Endothelial cell of umbilical vein (primary cell): ENCODE results near the gene GLP1R.
A peak's percentile ranks its signal among the peaks of the same experiment; 100 is the strongest.

Source experiments
- CTCF ChIP-seq, 2 donors: IDR thresholded peaks; 1 replicate in 1 of 2; 2 replicates in 1 of 2; pipeline ENCODE4 v1.5.1; 2011; ENCODE audit warnings: low read length in 2 of 2, mild to moderate bottlenecking in 2 of 2, moderate library complexity in 2 of 2, control low read depth in 1 of 2, inconsistent platforms in 1 of 2, low read depth in 1 of 2; ENCODE audit not compliant: insufficient read depth in 1 of 2; ENCODE audit errors: extremely low read depth in 1 of 2
- EZH2 ChIP-seq: IDR thresholded peaks from 2 replicates; pipeline ENCODE4 v1.6.1; 2012; ENCODE audit warnings: borderline replicate concordance, low read depth, mild to moderate bottlenecking, moderate library complexity, low read length, inconsistent platforms; ENCODE audit not compliant: severe bottlenecking
- GATA2 ChIP-seq: IDR thresholded peaks from 2 replicates; pipeline ENCODE4 v1.7.0; 2011; ENCODE audit warnings: low read depth, mild to moderate bottlenecking, moderate library complexity, mixed read lengths, low read length; ENCODE audit not compliant: insufficient read length, insufficient read depth
- MYC ChIP-seq: IDR thresholded peaks from one replicate; pipeline ENCODE4 v1.6.1; 2011; ENCODE audit warnings: mild to moderate bottlenecking, low read depth, low read length
- POLR2A ChIP-seq: IDR thresholded peaks from 2 replicates; pipeline ENCODE4 v1.6.1; 2012; ENCODE audit warnings: low read depth, mild to moderate bottlenecking, control low read depth, low read length
- POLR2AphosphoS5 ChIP-seq: IDR thresholded peaks from 2 replicates; pipeline ENCODE4 v1.6.1; 2012; ENCODE audit warnings: low read depth, mild to moderate bottlenecking, control low read depth, low read length, moderate library complexity; ENCODE audit not compliant: insufficient read depth

- TF ChIP-seq CTCF (IDR thresholded peaks at IDR 0.05; ENCODE audit: extremely low read depth in 1 of 2, insufficient read depth in 1 of 2, low read depth in 1 of 2, low read length in 2 of 2) (no peak), POLR2A (no peak), GATA2 (no peak), EZH2 (peak; percentile 76), POLR2AphosphoS5 (no peak), MYC (no peak)
Observed at GRCh38 chr6:39048481-39049399, at the start of gene GLP1R.
